D341Med (cell line): ENCODE data around the gene DYNLL2.
"Not testable (repeated sequence)": the region's sequence is repeated elsewhere in the genome, so short reads cannot be mapped to it uniquely, and the experiment has no call there.

Source experiments
- DNase-seq: peaks from one replicate; pipeline ENCODE4 v3.0.0; 2012; ENCODE audit warnings: low spot score

DYNLL2 gene

GRCh38 chr17:58082870-58083490, at the start of gene DYNLL2:
TSS of gene DYNLL2 (plus strand) at chr17:58083419. CDS start at chr17:58087091, 3,672 bp downstream.
- peak; percentile 100 for DNase-seq

DNA sequence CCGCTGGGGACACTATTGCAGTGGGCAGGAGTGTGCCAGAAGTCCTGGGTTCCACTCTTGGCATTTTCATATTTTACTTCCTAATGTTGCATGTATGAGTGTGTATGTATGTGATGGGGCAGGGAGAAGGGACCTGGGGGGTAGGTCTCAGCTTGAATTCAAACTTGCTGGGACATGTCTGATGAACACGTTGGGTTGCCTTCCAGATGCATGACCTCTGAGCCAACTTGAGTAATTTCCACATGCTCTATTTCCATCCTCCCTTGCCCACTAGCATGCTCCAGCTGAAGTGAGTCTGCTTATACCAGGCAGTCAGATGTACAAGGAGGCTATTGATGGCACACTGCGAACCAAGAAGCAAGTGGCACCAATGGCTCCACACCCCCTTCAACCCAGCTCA, 43.2 kb upstream of the DYNLL2 start:
- no peak for DNase-seq

- no peak for DNase-seq
These were observed 42.8 kb upstream of the DYNLL2 start for GRCh38 chr17:58040386-58040785.

DNA sequence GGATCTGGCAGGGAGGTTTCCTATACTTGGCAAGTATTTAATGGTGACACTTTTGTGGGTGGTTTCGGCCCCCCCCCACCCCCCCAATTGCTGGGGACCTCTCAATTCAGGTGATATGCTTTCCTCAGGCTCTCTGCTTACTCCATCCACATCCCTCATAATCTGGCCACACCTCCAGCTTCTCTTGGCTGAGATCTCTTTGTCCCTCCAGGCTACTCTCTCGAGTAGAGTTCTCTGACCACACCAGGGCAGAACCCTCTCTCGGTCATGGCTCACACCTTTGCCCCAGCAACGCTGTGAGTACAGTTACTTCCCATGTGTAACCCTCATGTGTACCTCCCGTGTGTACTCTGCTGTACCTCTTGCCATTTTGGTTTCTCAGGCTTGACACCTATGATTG, 42.1 kb upstream of the DYNLL2 start:
- no peak for DNase-seq

- DNase-seq = no peak
These were observed 39.7 kb upstream of the DYNLL2 start for GRCh38 chr17:58043221-58044181.

DNA sequence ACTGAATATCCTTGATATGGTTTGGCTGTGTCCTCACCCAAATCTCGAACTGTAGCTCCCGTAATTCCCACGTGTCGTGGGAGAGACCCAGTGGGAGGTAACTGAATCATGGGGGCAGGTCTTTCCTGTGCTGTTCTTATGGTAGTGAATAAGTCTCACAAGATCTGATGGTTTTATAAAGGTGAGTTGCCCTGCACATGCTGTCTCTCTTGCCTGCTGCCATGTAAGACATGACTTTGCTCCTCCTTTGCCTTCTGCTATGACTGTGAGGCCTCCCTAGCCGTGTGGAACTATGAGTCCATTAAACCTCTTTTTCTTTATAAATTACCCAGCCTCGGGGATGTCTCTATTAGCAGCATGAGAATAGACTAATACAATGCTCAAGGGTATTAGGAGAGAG, 39.0 kb upstream of the DYNLL2 start:
- not testable (repeated sequence) for DNase-seq

- DNase-seq = no peak
These were observed 36.8 kb upstream of the DYNLL2 start for GRCh38 chr17:58046239-58047094.

GRCh38 chr17:58047376-58048150, 35.7 kb upstream of the DYNLL2 start:
- DNase-seq = no peak

GRCh38 chr17:58049533-58049932, 33.7 kb upstream of the DYNLL2 start:
- DNase-seq = no peak

DNA sequence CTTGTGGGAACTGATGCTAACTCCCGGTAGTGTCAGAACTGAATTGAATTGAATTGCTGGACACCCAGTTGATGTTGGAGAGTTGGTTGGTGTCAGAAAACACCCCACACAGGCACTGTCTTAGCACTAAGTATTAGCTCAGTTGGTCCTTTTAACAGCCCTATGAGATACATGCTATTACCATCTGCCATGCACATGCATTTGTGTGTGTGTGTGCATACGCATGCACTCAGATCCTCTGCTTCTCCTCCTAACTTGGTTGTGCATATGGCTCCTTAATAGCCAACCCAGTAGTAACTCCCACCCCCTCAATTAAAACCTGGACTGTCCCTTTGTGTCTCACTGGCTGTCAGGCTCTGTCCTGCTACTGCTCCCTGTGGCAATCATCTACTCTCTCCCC, 32.3 kb upstream of the DYNLL2 start:
- no peak for DNase-seq

DNA sequence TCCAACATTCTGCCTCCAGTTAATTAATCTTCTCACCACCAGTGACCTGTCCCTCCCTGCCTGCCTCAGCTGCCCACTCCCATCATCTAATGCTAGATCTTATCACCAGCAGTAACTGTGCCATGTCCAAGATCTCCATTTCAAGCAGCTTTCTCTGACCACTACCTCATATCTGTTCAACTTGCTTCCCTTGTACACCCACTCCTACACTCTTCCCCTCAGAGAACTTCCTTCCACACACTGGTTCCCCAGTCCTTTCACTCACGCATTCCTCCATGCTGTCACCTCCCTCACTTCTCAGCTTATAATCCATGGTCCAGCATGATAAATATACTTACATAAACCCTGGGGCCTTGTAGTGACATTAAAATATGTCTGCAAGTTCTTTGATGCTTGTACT, 31.8 kb upstream of the DYNLL2 start:
- DNase-seq = no peak

GRCh38 chr17:58052407-58052806, 30.8 kb upstream of the DYNLL2 start:
- no peak for DNase-seq

GRCh38 chr17:58052945-58053715, 30.1 kb upstream of the DYNLL2 start:
- DNase-seq = no peak

DNA sequence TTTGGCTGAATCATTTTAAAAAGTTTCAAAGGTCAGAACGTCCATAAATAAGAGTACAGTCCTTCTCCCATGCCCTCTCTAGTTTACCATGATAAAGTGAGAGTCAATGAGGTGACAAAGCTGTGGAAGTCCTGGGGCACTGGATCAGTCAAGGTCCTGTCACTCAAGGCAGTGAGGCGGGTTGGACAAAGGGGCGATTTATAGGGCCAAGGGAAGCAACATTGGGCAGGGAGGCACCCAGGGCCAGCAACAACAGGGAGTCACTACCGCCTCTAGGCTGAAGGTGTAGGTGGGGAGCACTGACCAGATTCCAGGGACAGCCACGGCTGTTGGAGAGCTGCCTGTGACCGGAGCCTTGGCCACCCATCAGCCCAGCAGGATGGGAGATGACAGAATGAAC, 28.6 kb upstream of the DYNLL2 start:
- DNase-seq = no peak

GRCh38 chr17:58056476-58056875, 26.7 kb upstream of the DYNLL2 start:
- DNase-seq = no peak

DNA sequence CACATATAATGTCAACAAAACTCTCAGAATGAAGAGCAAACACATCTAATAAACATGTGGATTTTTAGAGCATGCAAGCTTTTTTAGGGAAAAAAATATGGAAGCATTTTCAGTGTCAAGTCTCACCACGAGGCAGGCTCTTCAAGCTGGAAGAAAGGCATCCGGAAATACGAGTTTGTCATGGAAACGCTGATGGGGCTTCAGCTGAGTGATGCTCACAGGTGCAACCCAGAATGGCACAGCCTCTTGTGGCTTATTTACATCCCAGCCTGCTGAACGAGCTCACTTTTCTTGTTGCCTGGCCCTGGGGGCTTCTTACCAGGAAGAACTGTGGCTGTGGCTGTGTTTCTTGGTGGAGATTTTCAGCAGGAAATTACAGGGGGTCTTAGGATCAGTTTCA, 24.1 kb upstream of the DYNLL2 start:
- no peak for DNase-seq

DNA sequence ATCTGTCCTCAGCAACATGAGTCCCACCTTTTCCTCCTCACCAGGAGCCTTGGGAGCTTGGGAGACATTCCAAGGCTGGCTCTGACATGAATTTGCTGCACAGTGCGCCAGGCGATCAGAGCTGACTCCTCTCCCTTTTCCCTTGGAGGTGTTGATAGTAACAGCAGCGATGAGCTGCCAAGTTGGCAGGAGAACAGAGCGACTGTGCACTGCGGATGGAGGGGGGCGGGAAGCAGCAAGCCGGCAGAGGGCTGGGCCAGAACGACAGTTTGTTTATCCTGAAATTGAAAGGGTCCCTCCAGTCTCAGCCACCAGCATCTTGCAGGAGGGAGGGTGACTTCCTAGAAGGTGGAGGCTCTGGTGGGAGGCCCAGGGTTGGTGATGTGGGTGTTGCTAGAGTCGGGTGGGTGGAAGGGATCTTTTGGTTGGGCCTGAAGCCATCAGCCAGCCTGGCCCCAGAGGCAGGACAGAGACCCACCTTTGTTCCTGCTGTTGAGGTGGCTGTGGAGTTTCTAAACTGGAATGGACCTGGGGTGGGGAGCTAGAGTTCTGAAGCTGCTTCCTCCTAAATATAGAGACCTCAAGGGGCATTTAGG, 22.5 kb upstream of the DYNLL2 start:
- no peak for DNase-seq

- DNase-seq = no peak
These were observed 21.5 kb upstream of the DYNLL2 start for GRCh38 chr17:58061672-58062071.

GRCh38 chr17:58065238-58065637, 18.0 kb upstream of the DYNLL2 start:
- no peak for DNase-seq

GRCh38 chr17:58066401-58066800, 16.8 kb upstream of the DYNLL2 start:
- DNase-seq = no peak
